ENCODE measurements around the gene PTPMT1.

DNA sequence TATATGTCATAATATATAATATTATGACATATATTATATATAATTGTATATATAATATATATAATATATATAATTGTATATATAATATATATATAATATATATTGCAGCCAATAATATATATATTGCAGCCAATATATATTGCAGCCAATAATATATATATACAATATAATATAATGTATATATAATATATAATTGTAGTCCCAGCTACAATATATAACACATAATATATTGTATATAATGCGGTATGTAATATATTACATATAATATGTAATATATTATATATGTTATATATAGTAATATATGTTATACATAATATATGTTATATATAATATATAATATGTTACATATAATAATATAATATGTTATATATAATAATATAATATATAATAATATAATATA is 6.7 kb upstream of the PTPMT1 start:
- TF ChIP-seq, protein P1, sequence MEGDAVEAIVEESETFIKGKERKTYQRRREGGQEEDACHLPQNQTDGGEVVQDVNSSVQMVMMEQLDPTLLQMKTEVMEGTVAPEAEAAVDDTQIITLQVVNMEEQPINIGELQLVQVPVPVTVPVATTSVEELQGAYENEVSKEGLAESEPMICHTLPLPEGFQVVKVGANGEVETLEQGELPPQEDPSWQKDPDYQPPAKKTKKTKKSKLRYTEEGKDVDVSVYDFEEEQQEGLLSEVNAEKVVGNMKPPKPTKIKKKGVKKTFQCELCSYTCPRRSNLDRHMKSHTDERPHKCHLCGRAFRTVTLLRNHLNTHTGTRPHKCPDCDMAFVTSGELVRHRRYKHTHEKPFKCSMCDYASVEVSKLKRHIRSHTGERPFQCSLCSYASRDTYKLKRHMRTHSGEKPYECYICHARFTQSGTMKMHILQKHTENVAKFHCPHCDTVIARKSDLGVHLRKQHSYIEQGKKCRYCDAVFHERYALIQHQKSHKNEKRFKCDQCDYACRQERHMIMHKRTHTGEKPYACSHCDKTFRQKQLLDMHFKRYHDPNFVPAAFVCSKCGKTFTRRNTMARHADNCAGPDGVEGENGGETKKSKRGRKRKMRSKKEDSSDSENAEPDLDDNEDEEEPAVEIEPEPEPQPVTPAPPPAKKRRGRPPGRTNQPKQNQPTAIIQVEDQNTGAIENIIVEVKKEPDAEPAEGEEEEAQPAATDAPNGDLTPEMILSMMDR (IDR thresholded peaks at IDR 0.05; ENCODE audit: low read length): no peak
- no peak for TF ChIP-seq EZH2phosphoT487 (IDR thresholded peaks at IDR 0.05; ENCODE audit: low read length)
